GM12873 (cell line): Measurements from ENCODE around the gene ATP2B3.

ENCODE experiments used
- CTCF ChIP-seq: IDR thresholded peaks from 2 replicates; pipeline ENCODE4 v1.5.1; 2012; ENCODE audit warnings: low read depth, mild to moderate bottlenecking, moderate library complexity, low read length, control low read depth; ENCODE audit not compliant: insufficient read depth; ENCODE audit errors: missing control alignments

The ATP2B3 gene

GRCh38 chrX:153525451-153525850, 8.0 kb downstream of the ATP2B3 start:
- TF ChIP-seq CTCF: no peak

GRCh38 chrX:153526042-153526441, 8.6 kb downstream of the ATP2B3 start:
- no peak for TF ChIP-seq CTCF

GRCh38 chrX:153526801-153527200, 9.4 kb downstream of the ATP2B3 start:
- TF ChIP-seq CTCF: no peak

GRCh38 chrX:153527208-153527607, 9.8 kb downstream of the ATP2B3 start:
- no peak for TF ChIP-seq CTCF

GRCh38 chrX:153530411-153531129, 13.1 kb downstream of the ATP2B3 start:
- TF ChIP-seq CTCF: no peak

GRCh38 chrX:153533091-153533490, 15.6 kb downstream of the ATP2B3 start:
- no peak for TF ChIP-seq CTCF

GRCh38 chrX:153537080-153537479, 19.6 kb downstream of the ATP2B3 start:
- TF ChIP-seq CTCF: no peak
